ENCODE data around the gene ACOD1. TPM values are rescaled to one million over a fixed set of nuclear protein-coding genes. Genes with fewer than 3 reads are reported as not detected.

ACOD1 gene
- total RNA-seq, 1 experiment from 2014 or later = not detected

DNA sequence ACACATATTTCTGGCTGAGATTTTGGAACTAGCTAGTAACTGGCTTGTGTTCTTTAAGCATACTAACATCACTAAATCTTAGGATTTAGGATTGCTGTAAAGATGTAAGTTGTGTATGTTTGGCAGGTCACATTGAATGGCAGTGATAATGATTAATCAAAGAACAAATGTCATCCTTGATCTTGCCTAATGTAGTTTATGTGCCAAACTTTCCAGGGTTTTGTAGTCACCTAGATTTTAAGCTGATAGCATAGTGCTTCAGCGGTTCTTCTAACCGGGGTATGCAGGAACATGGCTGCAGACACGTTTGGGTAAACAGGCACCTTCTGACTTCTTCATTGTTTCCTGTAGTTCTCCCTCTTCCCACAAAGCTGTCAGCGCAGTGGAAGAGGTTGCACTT is 53.2 kb downstream of the ACOD1 start:
- peak overlapping the region in 1 of 3 experiments; percentile 54; a peak in 1 of 7 replicates for H3K27ac Mint-ChIP-seq
- no peak overlapping the region for H3K56ac ChIP-seq (ENCODE audit: insufficient read length, low read depth, low read length)
- H3K9me3 Mint-ChIP-seq = no peaks in the 10 kb centered on the region

More for the DNA sequence above, 53.2 kb downstream of the ACOD1 start:
- no peak overlapping the region for H3K4me2 ChIP-seq (ENCODE audit: insufficient read depth, insufficient read length, low read length)
- H3K36me3 Mint-ChIP-seq (ENCODE audit: insufficient read depth in 1 of 3, low read depth in 3 of 3) = peaks cover 2 to 33% (median 28%) of the 10 kb centered on the region in 3 experiments; a peak in 5 of 7 replicates
- H3K14ac ChIP-seq (ENCODE audit: insufficient read depth, low read length) = no peak overlapping the region
- no peaks in the 10 kb centered on the region for H3K79me2 ChIP-seq (ENCODE audit: insufficient read depth, low read length)
- H2AK5ac ChIP-seq (ENCODE audit: insufficient read length, low read length) = no peak overlapping the region
- H3K27me3 ChIP-seq (ENCODE audit: insufficient read depth, low read length) = no peaks in the 10 kb centered on the region
- H2BK15ac ChIP-seq (ENCODE audit: low read depth, low read length) = no peak overlapping the region
- no peak for DNase-seq
- H3K18ac ChIP-seq (ENCODE audit: insufficient read length, low read depth, low read length) = no peak overlapping the region
- no peaks in the 10 kb centered on the region for H3K4me1 ChIP-seq (ENCODE audit: insufficient read depth, low read length)
- H4K8ac ChIP-seq (replicated peaks; ENCODE audit: insufficient read length, low read depth, low read length) = no peak overlapping the region
- H4K91ac ChIP-seq (ENCODE audit: insufficient read length, low read depth, low read length) = no peak overlapping the region
- no peak overlapping the region for H2AFZ ChIP-seq (ENCODE audit: low read length)
- no peak overlapping the region for H2BK12ac ChIP-seq (ENCODE audit: insufficient read length, low read depth, low read length)
- H3K79me1 ChIP-seq (ENCODE audit: insufficient read depth, low read depth, low read length, poor library complexity, severe bottlenecking) = no peaks in the 10 kb centered on the region
- no peaks in the 10 kb centered on the region for H4K20me1 ChIP-seq (ENCODE audit: control insufficient read depth, insufficient read depth, insufficient read length)
- H3K23me2 ChIP-seq (ENCODE audit: insufficient read length, low read depth, low read length, poor library complexity, severe bottlenecking) = no peaks in the 10 kb centered on the region
- no peak overlapping the region for H3T11ph ChIP-seq (ENCODE audit: low read length)
- no CpG with 5 or more reads among the region's 4 CpGs for WGBS (ENCODE audit: extremely low coverage, insufficient read length, low lambda C conversion rate)
- H3K4me1 Mint-ChIP-seq = no peaks in the 10 kb centered on the region
- no peak overlapping the region for H2BK5ac ChIP-seq (ENCODE audit: insufficient read length, low read length)
- H3K4me3 Mint-ChIP-seq = no peak overlapping the region
- no peak overlapping the region for H2BK20ac ChIP-seq (ENCODE audit: low read depth, low read length, poor library complexity, severe bottlenecking)
- no peak overlapping the region for H3K27ac ChIP-seq (ENCODE audit: insufficient read length, low read depth, low read length)
- H3K27me3 Mint-ChIP-seq (ENCODE audit: low read depth) = no peaks in the 10 kb centered on the region
- H4K5ac ChIP-seq (ENCODE audit: insufficient read length, low read depth, low read length) = no peak overlapping the region
- H3K23ac ChIP-seq (ENCODE audit: insufficient read length, low read depth, low read length) = no peak overlapping the region
- H3K4ac ChIP-seq (ENCODE audit: low read depth, low read length) = no peak overlapping the region
- TF ChIP-seq, protein P1, sequence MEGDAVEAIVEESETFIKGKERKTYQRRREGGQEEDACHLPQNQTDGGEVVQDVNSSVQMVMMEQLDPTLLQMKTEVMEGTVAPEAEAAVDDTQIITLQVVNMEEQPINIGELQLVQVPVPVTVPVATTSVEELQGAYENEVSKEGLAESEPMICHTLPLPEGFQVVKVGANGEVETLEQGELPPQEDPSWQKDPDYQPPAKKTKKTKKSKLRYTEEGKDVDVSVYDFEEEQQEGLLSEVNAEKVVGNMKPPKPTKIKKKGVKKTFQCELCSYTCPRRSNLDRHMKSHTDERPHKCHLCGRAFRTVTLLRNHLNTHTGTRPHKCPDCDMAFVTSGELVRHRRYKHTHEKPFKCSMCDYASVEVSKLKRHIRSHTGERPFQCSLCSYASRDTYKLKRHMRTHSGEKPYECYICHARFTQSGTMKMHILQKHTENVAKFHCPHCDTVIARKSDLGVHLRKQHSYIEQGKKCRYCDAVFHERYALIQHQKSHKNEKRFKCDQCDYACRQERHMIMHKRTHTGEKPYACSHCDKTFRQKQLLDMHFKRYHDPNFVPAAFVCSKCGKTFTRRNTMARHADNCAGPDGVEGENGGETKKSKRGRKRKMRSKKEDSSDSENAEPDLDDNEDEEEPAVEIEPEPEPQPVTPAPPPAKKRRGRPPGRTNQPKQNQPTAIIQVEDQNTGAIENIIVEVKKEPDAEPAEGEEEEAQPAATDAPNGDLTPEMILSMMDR (conservative IDR thresholded peaks at IDR 0.05) = no peak
- no peaks in the 10 kb centered on the region for H3K9me3 ChIP-seq (ENCODE audit: control insufficient read depth, low read depth, low read length)
- H2BK120ac ChIP-seq (ENCODE audit: low read depth, low read length, poor library complexity, severe bottlenecking) = no peak overlapping the region
- no peak overlapping the region for H3K9ac ChIP-seq (ENCODE audit: extremely low read depth, insufficient read length, low read length)

Data from H9 (cell line).